GM12878 (cell line): ENCODE data around the gene RNF11. TPM values are rescaled to one million over a fixed set of nuclear protein-coding genes. Genes with fewer than 3 reads are reported as not detected.

Experiments
- ATAC-seq: fragments of 200-7000 bp; cut with Tn5 transposase; 3 replicates; pipeline ENCODE4 v1.9.1; 2020; ENCODE audit warnings: mild to moderate bottlenecking, moderate library complexity
- BruUV-seq: library from RNA; stranded (reverse); fragments of 400-500 nt; replicated peaks from 2 replicates; lab custom pipeline; 2021; lab: Mats Ljungman, UMichigan
- CTCF ChIA-PET: fragments of 300-600 bp; sonication (Branson Sonifier 250); formaldehyde crosslinking; extraction: SDS; loops from one replicate; lab custom pipeline; 2021; ENCODE audit warnings: inconsistent platforms; lab: Yijun Ruan, JAX
- POLR2A ChIA-PET: fragments of 350-600 bp; formaldehyde crosslinking; extraction: SDS; loops from one replicate; lab custom pipeline; 2021; ENCODE audit warnings: inconsistent platforms; lab: Charles Lee
- RAD21 ChIA-PET: fragments of 300-600 bp; sonication (Branson Sonifier 250); formaldehyde crosslinking; loops from one replicate; lab custom pipeline; 2023; ENCODE audit warnings: antibody characterized with exemption; ENCODE audit not compliant: unreplicated experiment; lab: Charles Lee
- SMC1A ChIA-PET: fragments of 300-600 bp; sonication (Branson Sonifier 250); formaldehyde crosslinking; loops from one replicate; lab custom pipeline; 2023; ENCODE audit not compliant: unreplicated experiment, uncharacterized antibody; lab: Charles Lee
- DNase-seq: peaks from one replicate; pipeline ENCODE4 v3.0.0-alpha.2; 2011; ENCODE audit warnings: low read depth, low spot score
- FAIRE-seq: peaks from 3 replicates; lab custom pipeline; 2011; peaks lifted over from hg19 to GRCh38; lab: Jason Lieb, UNC
- H2AFZ ChIP-seq: 2 replicates; pipeline ENCODE4 v1.6.0; 2011; ENCODE audit warnings: low read depth, low read length, control low read depth; ENCODE audit not compliant: control insufficient read depth
- H3K27ac ChIP-seq: 2 replicates; pipeline ENCODE4 v1.5.1; 2011; ENCODE audit warnings: control low read depth; ENCODE audit not compliant: control insufficient read depth, insufficient read depth
- H3K27me3 ChIP-seq, 2 experiments: replicated peaks in 1 of 2; 2 replicates each; pipeline versions ENCODE4 v1.6.0 to v1.6.1; 2011; ENCODE audit warnings: low read length in 1 of 2; ENCODE audit not compliant: control insufficient read depth in 2 of 2, insufficient read depth in 2 of 2
- H3K36me3 ChIP-seq, 2 experiments: 2 replicates each; pipeline ENCODE4 v1.5.1; 2011; ENCODE audit warnings: low read length in 1 of 2; ENCODE audit not compliant: control insufficient read depth in 2 of 2, insufficient read depth in 2 of 2
- H3K4me1 ChIP-seq: 2 replicates; pipeline ENCODE4 v1.6.1; 2011; ENCODE audit warnings: mild to moderate bottlenecking, low read length, moderate library complexity, mixed read lengths; ENCODE audit not compliant: control insufficient read depth, insufficient read depth
- H3K4me2 ChIP-seq: 2 replicates; pipeline ENCODE4 v1.6.0; 2011; ENCODE audit warnings: control low read depth; ENCODE audit not compliant: control insufficient read depth, insufficient read depth
- H3K4me3 ChIP-seq: fragments of 200-600 bp; sonication (generic); 2 replicates; pipeline ENCODE4 v1.5.1; 2016
- H3K79me2 ChIP-seq: 2 replicates; pipeline ENCODE4 v1.6.0; 2011; ENCODE audit warnings: low read length; ENCODE audit not compliant: control insufficient read depth, insufficient read depth
- H3K9ac ChIP-seq: 2 replicates; pipeline ENCODE4 v1.8.0; 2011; ENCODE audit warnings: low read length, control low read depth, mixed read lengths; ENCODE audit not compliant: control insufficient read depth, insufficient read depth
- H3K9me3 ChIP-seq: replicated peaks from 3 replicates; pipeline ENCODE4 v1.5.1; 2011; ENCODE audit warnings: mild to moderate bottlenecking, low read length; ENCODE audit not compliant: control insufficient read depth, insufficient read depth
- H4K20me1 ChIP-seq: 2 replicates; pipeline ENCODE4 v1.6.0; 2011; ENCODE audit not compliant: control insufficient read depth, insufficient read depth
- CBX3 ChIP-seq: fragments of 200-600 bp; sonication (generic); IDR thresholded peaks from 2 replicates; pipeline ENCODE4 v1.6.1; 2016; ENCODE audit warnings: low read depth, borderline replicate concordance
- DPF2 ChIP-seq: fragments of 450-650 bp; IDR thresholded peaks from 2 replicates; pipeline ENCODE4 v1.6.1; 2017; ENCODE audit warnings: mild to moderate bottlenecking
- EZH2 ChIP-seq: IDR thresholded peaks from 2 replicates; pipeline ENCODE4 v1.6.1; 2012; ENCODE audit warnings: low read depth, mild to moderate bottlenecking, control low read depth, inconsistent platforms, low read length, borderline replicate concordance; ENCODE audit not compliant: control insufficient read depth
- HDAC6 ChIP-seq: fragments of 200-600 bp; sonication (generic); IDR thresholded peaks from one replicate; pipeline ENCODE4 v1.8.0; 2017; ENCODE audit warnings: antibody characterized with exemption; ENCODE audit not compliant: unreplicated experiment
- IKZF1 ChIP-seq: fragments of 450-650 bp; conservative IDR thresholded peaks from 2 replicates; pipeline ENCODE4 v1.6.1; 2017; ENCODE audit warnings: antibody characterized with exemption, mild to moderate bottlenecking
- POLR2AphosphoS5 ChIP-seq: IDR thresholded peaks from 2 replicates; pipeline ENCODE4 v1.6.1; 2011; ENCODE audit warnings: mild to moderate bottlenecking, low read length, inconsistent platforms
- POU2F2 ChIP-seq: IDR thresholded peaks from 3 replicates; pipeline ENCODE4 v1.6.1; 2011; ENCODE audit warnings: low read depth, mild to moderate bottlenecking, low read length, borderline replicate concordance
- SREBF2 ChIP-seq: IDR thresholded peaks from 2 replicates; pipeline ENCODE4 v1.6.1; 2012; ENCODE audit warnings: mild to moderate bottlenecking, low read length
- TAF1 ChIP-seq: IDR thresholded peaks from 2 replicates; pipeline ENCODE4 v1.6.1; 2011; ENCODE audit warnings: mild to moderate bottlenecking, low read depth, low read length, borderline replicate concordance
- ZBTB33 ChIP-seq: fragments of 450-650 bp; IDR thresholded peaks from 2 replicates; pipeline ENCODE4 v1.6.1; 2017; ENCODE audit warnings: mild to moderate bottlenecking
- ZNF274 ChIP-seq: IDR thresholded peaks from one replicate; pipeline ENCODE4 v1.8.0; 2011; ENCODE audit not compliant: insufficient read length, insufficient read depth
- WGBS: methylation state at CpG from one replicate; pipeline ENCODE4 v1.1.6; 2016; ENCODE audit warnings: low lambda C conversion rate; ENCODE audit not compliant: insufficient replicate concordance, insufficient coverage; ENCODE audit errors: missing lambda C conversion rate; 5-methylcytosine and 5-hydroxymethylcytosine counted together
- in situ Hi-C: fragments of 300-500 bp; cut with MboI; formaldehyde crosslinking; loops from 9 replicates; pipeline ENCODE4 v1.14.3; 2018; ENCODE audit warnings: mixed read lengths
- intact Hi-C: fragments of 100-400 bp; cut with micrococcal nuclease; formaldehyde crosslinking; loops from one replicate; pipeline ENCODE4 v1.14.2; 2022; ENCODE audit not compliant: unreplicated experiment
- polyA plus RNA-seq, 11 experiments: library from polyadenylated mRNA; depleted of rRNA in 4 of 11; unstranded in 6 of 11; stranded (reverse) in 5 of 11; fragments of >200 nt; fragmentation: Nextera tagmentation in 4 of 11; fragmentation: Illumina TruSeq in 1 of 11; extraction: Ambion mirVana in 4 of 11; extraction: Trizol in 1 of 11; gene quantifications; 1 replicate in 1 of 11; 2 replicates in 10 of 11; pipeline versions ENCODE4 v1.2.1 to v1.2.3, GENCODE V29; 2011 to 2016; ENCODE audit warnings: inconsistent platforms in 2 of 11, missing spikeins in 2 of 11, low read depth in 1 of 11
- total RNA-seq, 4 experiments: library from RNA; depleted of rRNA in 3 of 4; stranded (reverse); fragments of >200 nt in 3 of 4; fragmentation: Illumina TruSeq in 1 of 4; extraction: Trizol in 1 of 4; gene quantifications; 2 replicates each; pipeline versions ENCODE4 v1.2.1 to v1.2.3, GENCODE V29; 2013 to 2021

Gene RNF11
- total and polyA plus RNA-seq, 10 of the 15 experiments (the other 5 are each of a cell fraction or from before 2014, with no cell fraction given), result 9.5 to 43.6 (median 32.3) TPM

GRCh38 chr1:51317798-51318197 lies 81.7 kb downstream of the RNF11 start:
- Histone ChIP-seq H3K27ac (no peak overlapping the region), H3K9ac (no peak overlapping the region), H2AFZ (no peak overlapping the region), H3K9me3 (no peaks in the 10 kb centered on the region), H3K27me3 (no peaks in the 10 kb centered on the region), H4K20me1 (no peaks in the 10 kb centered on the region), H3K4me3 (no peak overlapping the region), H3K4me2 (no peak overlapping the region), H3K4me1 (no peaks in the 10 kb centered on the region), H3K36me3 (no peaks in the 10 kb centered on the region; a peak in 1 of 4 replicates), H3K79me2 (no peaks in the 10 kb centered on the region)
- 33% methylated on average over 7 of the region's 7 CpGs for WGBS
- ChIA-PET CTCF (no interaction called here), SMC1A (no interaction called here), RAD21 (interaction anchor here (0.8 kb wide), 1 partner anchor 12 kb away, joined by 3 read pairs; no protein-coding TSS in a partner anchor), POLR2A (no interaction called here)
- intact Hi-C loops, result no loop called here
- in situ Hi-C loops, result no loop called here
- BruUV-seq, result no TSS peak
- FAIRE-seq (no peak), ATAC-seq (no peak), DNase-seq (no peak)
- no peak for TF ChIP-seq POLR2AphosphoS5
- no peak for TF ChIP-seq POU2F2
- TF ChIP-seq ZNF274, result no peak

GRCh38 chr1:51320967-51321923 lies 85.2 kb downstream of the RNF11 start:
- no peak overlapping the region for H3K4me3 ChIP-seq
- RAD21 ChIA-PET, result no interaction called here
- SMC1A ChIA-PET, result interaction anchor here (0.5 kb wide), 1 partner anchor 325 kb away, joined by 3 read pairs; no protein-coding TSS in a partner anchor
- no peaks in the 10 kb centered on the region for H3K4me1 ChIP-seq
- POLR2A ChIA-PET, result interaction anchor here (0.7 kb wide), 1 partner anchor 251 kb away, joined by 4 read pairs; no protein-coding TSS in a partner anchor
- no peaks in the 10 kb centered on the region; a peak in 1 of 4 replicates for H3K36me3 ChIP-seq
- H3K27me3 ChIP-seq, result no peaks in the 10 kb centered on the region
- 72% methylated on average over 11 of the region's 11 CpGs for WGBS
- no peaks in the 10 kb centered on the region for H4K20me1 ChIP-seq
- H3K27ac ChIP-seq, result no peak overlapping the region
- BruUV-seq, result no TSS peak
- ATAC-seq, result no peak
- TF ChIP-seq SREBF2 (no peak), POU2F2 (no peak), CBX3 (no peak), TAF1 (no peak), IKZF1 (no peak), HDAC6 (no peak), ZBTB33 (no peak), DPF2 (no peak), EZH2 (no peak)
- CTCF ChIA-PET, result interaction anchor here (0.5 kb wide), 1 partner anchor 105 kb away, joined by 3 read pairs; no protein-coding TSS in a partner anchor
- no peak overlapping the region for H2AFZ ChIP-seq
- H3K9ac ChIP-seq, result no peak overlapping the region
- intact Hi-C loops, result no loop called here
- no peak for DNase-seq
- H3K4me2 ChIP-seq, result no peak overlapping the region
- in situ Hi-C loops, result no loop called here
- H3K9me3 ChIP-seq, result no peaks in the 10 kb centered on the region
- FAIRE-seq, result no peak
- no peaks in the 10 kb centered on the region for H3K79me2 ChIP-seq
